ENCODE data around the gene ME2. TPM values are rescaled to one million over a fixed set of nuclear protein-coding genes. Genes with fewer than 3 reads are reported as not detected.

Gene ME2
- total and polyA plus RNA-seq, 11 donors, result 24.5 to 91.3 (median 71.1) TPM

DNA sequence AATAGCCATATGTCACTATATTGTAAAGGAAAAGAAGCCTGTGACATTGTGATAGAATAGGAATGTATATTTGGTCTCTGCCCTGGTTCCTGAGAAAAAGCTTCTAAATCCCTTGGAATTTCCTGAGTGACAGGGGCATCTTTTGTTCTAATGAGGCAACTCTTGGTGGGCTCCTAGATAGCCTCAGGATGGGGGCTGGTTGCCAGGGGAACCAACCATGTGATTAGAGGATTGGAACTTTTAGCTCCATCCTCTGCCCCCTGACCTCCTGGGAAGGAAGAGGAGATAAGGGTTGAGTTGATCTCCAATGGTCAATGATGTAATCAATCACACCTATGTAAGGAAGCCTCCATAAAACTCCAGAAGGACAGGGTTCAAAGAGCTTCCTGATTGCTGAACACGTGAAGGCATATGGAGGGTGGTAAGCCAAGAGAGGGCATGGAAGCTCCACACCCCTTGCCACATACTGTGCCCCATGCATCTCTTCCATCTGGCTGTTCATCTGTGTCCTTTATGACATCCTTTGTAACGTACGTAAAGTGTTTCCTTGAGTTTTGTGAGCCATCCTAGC is 2.9 kb upstream of the ME2 start:
- DNase-seq (no peak), ATAC-seq (no peak)
- Histone ChIP-seq H3K9me3 (no peaks in the 10 kb centered on the region), H3K4me1 (peaks cover 0 to 22% (median 12%) of the 10 kb centered on the region in 12 donors), H3K4me3 (no peak overlapping the region), H3K27me3 (no peaks in the 10 kb centered on the region), H3K36me3 (no peaks in the 10 kb centered on the region), H3K27ac (no peak overlapping the region)
- 73 to 81% (median 77%) methylated on average over 3 of the region's 3 CpGs for WGBS, 4 donors
- no peak for TF ChIP-seq POLR2A (IDR thresholded peaks at IDR 0.05)
- TF ChIP-seq, protein P1, sequence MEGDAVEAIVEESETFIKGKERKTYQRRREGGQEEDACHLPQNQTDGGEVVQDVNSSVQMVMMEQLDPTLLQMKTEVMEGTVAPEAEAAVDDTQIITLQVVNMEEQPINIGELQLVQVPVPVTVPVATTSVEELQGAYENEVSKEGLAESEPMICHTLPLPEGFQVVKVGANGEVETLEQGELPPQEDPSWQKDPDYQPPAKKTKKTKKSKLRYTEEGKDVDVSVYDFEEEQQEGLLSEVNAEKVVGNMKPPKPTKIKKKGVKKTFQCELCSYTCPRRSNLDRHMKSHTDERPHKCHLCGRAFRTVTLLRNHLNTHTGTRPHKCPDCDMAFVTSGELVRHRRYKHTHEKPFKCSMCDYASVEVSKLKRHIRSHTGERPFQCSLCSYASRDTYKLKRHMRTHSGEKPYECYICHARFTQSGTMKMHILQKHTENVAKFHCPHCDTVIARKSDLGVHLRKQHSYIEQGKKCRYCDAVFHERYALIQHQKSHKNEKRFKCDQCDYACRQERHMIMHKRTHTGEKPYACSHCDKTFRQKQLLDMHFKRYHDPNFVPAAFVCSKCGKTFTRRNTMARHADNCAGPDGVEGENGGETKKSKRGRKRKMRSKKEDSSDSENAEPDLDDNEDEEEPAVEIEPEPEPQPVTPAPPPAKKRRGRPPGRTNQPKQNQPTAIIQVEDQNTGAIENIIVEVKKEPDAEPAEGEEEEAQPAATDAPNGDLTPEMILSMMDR (IDR thresholded peaks at IDR 0.05), result no peak
- intact Hi-C loops (cut with DNase I), result loop anchor here in 6 of 10 donors (5.0 to 10.0 kb wide), 8 partner anchors 89 to 589 kb away; partner anchors contain the start of genes ELAC1 (in 3 of the 6), SMAD4 (in 3 of the 6), CXXC1 (in 1 of the 6) and MEX3C (in 1 of the 6)

DNA sequence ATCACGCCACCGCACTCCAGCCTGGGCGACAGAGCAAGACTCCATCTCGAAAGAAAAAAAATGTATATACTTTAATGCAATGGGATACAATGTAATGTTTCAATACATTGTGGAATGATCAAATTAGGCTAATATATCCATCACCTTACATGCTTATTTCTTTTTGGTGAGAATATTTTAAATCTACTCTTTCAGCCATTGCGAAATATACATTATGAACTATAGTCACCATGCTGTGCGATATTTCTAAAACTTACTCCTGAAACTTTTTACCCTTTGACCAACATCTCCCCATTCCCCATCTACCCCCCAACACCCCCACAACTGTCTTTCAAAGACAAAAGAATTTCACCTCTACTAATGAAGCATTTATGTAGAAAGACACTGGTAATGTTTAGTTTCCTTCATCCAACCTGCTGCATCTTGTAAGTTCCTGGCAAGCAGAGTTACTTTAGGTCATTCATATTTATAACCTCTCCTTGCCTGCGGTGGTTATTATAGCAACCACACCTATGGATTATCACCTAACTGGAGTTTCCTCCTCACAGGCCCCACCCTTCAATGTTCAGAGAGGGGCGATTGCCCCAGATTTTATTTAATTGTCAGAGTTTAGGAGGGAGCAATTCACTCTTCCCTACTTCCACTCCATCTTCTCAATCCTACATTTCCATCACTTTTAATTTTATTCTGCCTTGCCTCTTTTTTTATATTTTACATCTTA is 1.2 kb upstream of the ME2 start:
- Histone ChIP-seq H3K27ac (peak overlapping the region in 10 of 12 donors; percentile 85 to 98 (median 94)), H3K27me3 (no peaks in the 10 kb centered on the region), H3K4me3 (peak overlapping the region in 10 of 12 donors; percentile 51 to 98 (median 79)), H3K9me3 (no peaks in the 10 kb centered on the region), H3K36me3 (no peaks in the 10 kb centered on the region), H3K4me1 (peaks cover 0 to 30% (median 12%) of the 10 kb centered on the region in 12 donors)
- intact Hi-C loops (cut with DNase I), result loop anchor here in 6 of 10 donors (2.0 to 10.0 kb wide), 10 partner anchors 57 to 590 kb away; partner anchors contain the start of genes ELAC1 (in 4 of the 6), SMAD4 (in 3 of the 6), CXXC1 (in 1 of the 6) and MEX3C (in 1 of the 6)
- ATAC-seq (no peak), DNase-seq (no peak)
- TF ChIP-seq, protein P1 (IDR thresholded peaks at IDR 0.05), result no peak
- TF ChIP-seq POLR2A (IDR thresholded peaks at IDR 0.05), result no peak
- 78 to 83% (median 81%) methylated on average over 8 of the region's 8 CpGs for WGBS, 4 donors

DNA sequence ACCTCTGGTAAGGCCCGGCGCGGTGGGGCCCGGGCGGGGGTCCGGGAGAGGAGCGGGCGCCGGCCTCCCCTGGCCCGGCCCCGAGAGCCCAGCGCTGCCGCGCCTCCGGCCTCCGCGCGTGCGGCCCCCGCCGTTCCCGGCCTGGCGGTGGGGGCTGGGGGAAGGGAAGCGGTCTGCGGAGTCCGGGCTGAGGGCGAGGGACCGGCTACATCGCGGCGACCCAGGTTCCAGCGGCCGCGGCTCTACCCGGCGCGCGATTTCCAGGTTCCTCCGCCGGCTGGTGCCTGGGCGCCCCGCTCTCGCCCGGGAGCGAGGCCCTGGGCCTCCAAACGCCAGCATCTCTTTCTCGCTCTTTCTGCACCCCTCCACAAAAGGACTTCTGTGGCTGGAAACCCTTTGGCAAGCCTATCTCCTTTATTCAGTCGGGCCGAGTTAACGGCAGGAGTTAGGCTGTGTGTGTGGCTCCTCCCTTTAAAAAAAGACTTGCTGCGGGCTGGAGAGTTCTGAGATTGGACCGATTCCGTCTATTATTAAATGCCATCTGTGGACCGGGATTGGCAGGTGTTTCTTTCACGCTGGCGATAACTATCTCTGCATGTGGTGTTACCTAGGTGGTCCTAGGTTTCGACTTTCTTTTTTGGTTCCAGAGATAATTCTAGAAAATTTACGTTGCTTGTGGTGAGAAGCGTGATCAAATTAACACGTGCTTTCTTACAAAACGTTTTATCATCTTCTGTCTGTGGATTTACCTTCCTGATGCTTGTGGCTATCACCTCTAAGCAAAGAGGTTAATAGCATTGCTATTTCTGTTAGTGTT is 592 bp downstream of the ME2 start:
- no peak for TF ChIP-seq POLR2A (IDR thresholded peaks at IDR 0.05)
- TF ChIP-seq, protein P1 (IDR thresholded peaks at IDR 0.05), result no peak
- peak overlapping the region; percentile 51 to 98 (median 79) for H3K4me3 ChIP-seq
- DNase-seq (peak in 2 of 5 donors; percentile 12 to 54), ATAC-seq (peak in 3 of 4 donors; percentile 3 to 56 (median 20))
- peak overlapping the region; percentile 85 to 98 (median 94) for H3K27ac ChIP-seq
- no peaks in the 10 kb centered on the region for H3K27me3 ChIP-seq
- H3K4me1 ChIP-seq, result peaks cover 0 to 45% (median 12%) of the 10 kb centered on the region in 12 donors
- 0 to 2% (median 1%) methylated on average over 19 to 61 of the region's 61 CpGs for WGBS, 4 donors
- no peaks in the 10 kb centered on the region for H3K9me3 ChIP-seq
- no peaks in the 10 kb centered on the region for H3K36me3 ChIP-seq
- intact Hi-C loops (cut with DNase I), result loop anchor here in 7 of 10 donors (1.0 to 10.0 kb wide), 12 partner anchors 59 to 592 kb away; partner anchors contain the start of genes ELAC1 (in 5 of the 7), SMAD4 (in 4 of the 7), MRO (in 2 of the 7) and CXXC1 (in 1 of the 7)
